Mesenteric fat pad (tissue), 1 donor: ENCODE results near the gene HOXC9. TPM values are rescaled to one million over a fixed set of nuclear protein-coding genes. Genes with fewer than 3 reads are reported as not detected.

Experiments
- DNase-seq: peaks from one replicate; pipeline ENCODE4 v3.0.0-alpha.2; 2020; ENCODE audit warnings: low spot score
- total RNA-seq: library from RNA; stranded (reverse); fragmentation: NEBNext Ultra II Directional; extraction: Animal tissue kit (Norgen Biotek cat#: 25700); gene quantifications from one replicate; pipeline ENCODE4 v1.2.1, GENCODE V29; 2021
- donor health status: DM: yes; HTN: yes; CAD: no.

The HOXC9 gene
- total RNA-seq, 1 donor from 2014 or later: 0.42 TPM

DNA sequence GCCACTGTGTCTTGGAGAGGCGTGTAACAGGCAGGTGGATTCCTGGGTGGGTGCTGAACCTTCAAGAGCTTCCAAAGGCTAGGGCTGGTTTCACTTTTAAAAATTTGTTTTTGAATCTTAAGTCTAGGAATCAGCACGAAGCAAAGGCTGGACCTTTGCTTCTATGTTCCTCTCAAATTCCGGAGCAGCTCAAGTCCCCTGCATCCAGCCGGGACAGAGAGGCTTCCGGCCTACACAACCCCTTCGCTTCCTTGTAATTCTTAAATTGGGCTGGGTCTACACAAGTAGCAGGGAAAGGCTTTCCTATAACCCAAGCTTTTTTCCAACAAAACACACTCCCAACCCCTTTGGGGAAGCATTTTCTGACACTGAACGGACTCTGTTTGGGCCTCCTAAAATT lies 37.0 kb upstream of the HOXC9 start:
- no peak for DNase-seq

DNA sequence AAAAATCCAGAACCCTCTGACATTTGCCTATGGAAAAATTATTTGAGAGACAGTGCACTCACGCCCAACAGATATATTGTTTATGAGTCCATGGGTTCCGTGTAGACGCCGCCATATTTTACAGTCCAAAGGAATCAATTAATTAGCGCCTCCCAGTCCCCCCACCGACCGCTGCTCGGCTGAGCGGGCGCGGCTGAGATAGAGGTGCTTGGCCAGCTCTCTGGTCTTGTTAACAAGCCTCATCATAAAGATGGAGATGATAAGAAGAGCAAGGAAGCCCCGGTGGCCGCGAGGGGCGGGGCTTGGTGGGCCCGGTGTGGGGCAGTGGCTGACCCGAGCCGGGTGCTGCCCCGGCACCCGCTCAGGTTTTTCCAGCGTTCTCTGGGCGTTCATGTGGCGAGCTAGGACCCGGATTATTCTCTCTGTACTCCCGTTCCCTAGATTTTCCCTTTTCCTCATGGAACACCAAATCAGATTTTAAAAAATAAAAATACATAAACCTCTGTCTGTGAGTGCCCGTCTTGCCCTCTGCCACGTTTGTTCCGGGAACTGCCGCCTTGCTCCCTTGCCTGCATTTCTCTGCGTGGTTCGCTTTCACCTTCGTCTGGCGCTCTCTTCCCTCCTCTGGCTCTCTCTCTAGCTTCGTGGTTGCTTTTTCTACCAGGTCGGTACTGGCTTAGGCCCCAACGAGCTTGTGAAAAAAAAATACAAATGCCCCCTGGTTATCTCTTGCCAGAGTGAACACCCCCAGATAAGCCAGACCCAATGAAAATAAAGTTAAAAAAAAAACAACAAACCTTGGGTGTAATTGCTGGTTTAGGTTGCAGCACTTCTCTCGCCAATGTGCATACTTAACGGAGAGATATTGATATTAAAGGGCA lies 36.3 kb upstream of the HOXC9 start:
- no peak for DNase-seq

DNA sequence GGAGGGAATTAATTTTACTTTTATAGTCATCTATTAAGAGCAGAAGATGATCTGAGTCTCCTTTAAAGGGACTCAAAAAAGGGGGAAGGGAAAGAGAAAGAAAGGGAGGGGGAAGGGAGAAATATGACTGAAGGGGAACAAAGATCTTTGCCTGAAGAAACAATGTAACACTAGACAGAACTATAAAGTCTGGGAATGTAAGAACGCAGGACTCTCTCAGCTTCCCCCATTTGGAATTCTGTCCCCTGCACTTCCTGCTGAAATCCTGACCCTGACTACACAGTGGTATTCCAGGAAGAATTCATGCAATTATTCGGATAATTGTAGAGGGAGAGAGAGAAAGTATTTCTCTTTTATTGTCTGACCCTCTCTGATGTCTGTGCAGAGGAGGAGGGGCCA lies 35.6 kb upstream of the HOXC9 start:
- no peak for DNase-seq

DNA sequence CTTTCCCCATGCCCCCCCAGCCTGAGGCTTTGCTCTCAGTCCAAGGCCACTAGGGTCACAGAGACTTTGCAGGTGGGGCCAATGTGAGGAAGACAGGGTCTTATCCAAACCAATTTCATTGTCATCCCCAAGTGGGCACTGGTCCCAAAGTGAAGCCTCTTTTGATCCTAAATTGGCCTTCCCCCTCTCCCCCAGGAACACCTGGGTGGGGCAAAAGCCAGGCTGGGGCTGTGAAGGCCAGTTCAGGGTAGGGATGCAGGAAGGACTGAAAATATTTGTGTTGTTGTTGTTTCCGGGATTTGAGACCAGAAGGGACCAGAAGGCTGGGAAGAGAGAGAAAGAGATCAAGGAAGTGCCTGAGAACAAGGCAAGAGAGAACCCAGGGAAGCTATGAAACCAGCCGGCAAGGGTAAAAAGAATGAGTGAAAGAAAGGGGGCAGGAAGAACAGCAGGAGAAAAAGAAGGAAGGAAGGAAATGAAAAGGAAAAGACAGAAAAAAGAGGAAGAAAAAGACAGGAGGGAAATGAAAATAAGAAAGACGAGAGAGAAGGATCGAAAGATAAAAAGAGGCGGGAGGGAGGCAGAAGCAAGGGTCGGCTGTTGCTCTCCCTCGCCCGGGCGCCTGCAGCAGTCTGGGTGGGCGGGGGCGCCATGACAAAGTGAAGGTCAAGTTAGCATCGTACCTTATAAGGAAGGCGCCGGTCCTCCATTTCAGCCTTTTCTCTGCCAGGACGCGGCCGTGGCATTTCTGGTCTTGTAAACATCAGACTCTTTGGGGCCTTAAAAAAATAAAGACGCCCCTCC lies 34.5 kb upstream of the HOXC9 start:
- no peak for DNase-seq

DNA sequence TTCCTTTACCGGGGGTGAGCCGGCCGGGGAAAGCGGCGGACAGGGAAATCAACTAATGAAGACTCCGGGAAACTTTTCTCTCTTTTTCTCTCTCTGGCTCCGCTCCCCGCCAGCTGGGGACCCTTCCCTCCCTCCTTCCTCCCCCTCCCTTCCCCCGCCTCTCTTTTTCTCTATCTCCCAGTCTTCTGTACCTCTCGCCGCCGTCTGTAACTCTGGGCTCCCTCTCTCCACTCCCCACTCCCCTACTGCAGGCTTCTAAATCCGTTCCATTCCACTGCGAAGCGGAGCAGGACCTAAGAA lies 33.9 kb upstream of the HOXC9 start:
- no peak for DNase-seq

DNA sequence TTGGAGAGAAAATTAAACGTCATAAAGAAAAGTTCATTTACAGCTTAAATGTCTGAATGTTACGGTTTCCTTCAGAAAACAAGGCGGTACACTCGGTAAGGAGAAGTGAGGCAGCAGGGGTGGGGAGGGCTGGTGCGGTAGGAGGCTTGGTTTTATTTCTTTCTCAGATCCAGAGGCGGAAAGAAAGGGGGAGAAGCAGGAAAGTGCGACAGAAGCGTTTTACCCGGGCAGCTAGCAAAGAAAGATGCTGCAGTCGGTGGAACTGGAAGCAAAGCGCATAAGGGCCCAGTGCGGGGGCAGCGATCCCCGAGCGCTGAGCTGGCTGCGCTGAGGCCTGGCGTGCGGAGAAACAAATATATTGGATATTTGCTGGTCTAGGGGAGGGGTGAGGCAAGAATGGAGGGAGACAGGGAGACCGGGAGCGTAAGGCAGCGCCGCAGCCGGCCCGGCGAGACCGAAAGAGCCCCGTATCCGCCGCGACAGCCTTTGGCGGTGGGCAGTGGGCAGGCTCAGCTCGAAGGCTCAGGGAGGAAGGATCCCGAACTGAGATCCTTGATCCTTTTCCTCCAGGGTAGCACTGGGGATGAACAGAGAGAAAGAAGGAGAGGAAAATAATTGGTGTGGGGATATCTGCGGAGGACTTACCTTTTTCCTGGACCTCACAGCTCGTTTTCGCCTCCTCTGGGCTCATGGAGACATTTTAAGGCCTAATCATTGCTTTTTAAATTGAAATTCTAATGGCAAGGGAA lies 33.4 kb upstream of the HOXC9 start:
- DNase-seq: no peak

DNA sequence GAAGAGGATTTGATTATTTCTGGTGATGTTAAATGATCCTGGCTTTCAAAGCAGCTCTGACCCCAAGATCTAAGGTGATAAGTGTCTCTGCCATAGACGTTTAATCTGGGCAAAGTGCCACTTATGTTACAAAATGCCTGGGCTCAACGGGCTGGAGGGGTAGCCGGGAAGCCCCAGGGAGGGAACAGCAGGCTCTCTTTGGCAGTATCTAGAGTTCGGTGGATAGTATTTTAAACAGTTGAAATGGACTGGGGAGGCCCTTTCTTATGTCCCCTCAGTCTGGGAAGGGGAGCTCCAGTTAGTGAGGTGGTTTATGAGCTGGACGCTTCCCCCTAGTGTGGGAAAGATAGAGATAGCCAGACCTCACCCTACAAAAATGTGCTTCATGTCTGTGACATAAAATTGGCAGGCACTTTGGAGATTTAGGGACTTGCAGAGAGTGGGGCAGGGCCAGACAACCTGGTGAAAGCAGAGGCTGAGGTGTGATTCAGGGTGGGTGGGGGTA lies 32.5 kb upstream of the HOXC9 start:
- DNase-seq: no peak

DNA sequence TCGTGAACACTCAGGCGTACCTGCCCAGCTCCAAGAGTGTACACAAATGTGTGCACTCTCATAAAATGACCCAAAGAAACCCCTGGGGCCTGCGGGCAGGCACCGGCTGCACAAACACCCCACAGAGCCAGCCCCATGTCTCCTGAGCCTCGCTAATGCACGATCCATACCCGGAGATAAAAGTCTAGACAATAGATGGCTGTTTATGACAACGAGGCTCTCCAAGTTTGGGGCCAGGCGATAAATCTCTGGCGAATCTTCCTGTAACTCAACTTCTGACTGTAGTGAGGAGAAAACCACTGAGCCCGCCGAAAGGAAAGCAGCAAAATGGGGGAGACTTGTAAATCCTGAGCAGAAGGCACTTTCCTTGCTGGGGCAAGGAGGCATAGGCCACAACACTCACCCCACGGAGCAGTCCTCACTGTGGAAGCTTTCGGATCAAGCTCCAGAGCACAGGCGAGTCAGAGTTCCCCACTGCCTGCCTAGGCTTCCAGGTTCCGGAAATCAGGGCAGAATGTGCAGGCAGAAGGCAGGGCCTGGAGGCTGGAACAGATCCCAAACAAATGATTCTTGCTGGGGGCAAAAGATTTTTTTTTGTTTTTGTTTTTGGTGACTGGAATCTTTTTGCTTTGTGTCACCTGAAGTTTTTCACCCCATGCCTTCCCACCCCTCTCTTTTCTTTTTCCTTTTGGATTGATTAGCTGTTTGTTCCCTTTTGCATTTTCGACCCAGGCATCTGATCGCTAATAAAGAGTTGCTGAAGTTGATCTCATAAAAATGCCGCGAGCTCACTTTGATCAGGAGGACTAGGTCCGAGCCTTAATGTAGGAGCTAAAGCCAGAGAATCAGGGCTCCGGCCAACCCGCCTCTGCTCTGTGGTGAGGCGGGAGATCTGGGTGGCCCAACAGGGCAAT lies 31.5 kb upstream of the HOXC9 start:
- DNase-seq: no peak

DNA sequence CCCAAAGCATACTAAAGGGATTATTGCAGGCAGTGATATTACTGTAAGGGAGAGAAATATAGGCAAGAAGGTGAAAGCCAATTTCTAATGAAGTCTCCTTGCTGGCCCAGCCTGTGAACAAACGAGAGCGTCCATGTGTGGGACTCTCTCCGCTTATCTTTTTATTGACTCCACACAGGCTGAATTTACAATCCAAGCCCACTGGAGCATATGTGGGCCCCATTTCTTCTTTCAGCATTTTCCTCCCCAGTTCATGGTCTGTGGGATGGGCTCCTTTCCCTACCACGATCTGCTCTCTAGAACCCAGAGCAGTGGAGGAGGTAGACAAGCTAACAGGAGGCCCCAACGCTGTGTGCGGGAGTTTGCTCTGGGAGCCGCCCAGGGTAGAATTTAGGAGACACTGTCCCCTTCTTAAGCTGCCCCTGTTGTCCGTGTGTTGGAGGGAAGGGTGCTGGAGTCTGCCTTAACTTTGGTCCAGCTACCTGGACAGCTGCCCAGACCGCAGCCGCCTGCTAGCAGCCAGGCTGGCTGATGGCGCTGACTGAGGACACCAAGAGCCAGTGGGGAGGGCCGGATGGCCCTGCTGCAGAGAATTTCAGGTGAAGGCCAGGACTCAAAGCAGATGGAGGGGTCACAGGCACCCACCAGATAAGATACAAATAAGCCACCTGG lies 30.2 kb upstream of the HOXC9 start:
- no peak for DNase-seq

DNA sequence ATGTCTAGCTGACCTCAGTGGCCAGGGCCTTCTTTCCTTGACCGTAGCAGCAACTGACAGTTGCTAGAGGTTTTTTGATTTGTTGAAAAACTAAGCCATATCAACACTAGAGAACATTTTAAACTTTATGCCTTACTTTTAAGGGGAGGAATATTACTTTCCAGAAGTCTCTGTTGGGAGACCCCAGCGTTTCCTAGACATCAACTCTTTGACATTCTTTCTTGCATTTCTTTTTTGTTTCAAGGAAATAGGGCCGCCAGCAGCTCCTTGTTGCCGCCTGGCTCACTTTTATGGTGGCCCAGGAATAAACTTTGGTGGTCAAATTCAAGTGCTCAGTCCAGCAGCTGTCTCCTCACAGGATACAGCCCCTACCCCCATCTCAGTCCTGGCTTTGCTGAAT lies 29.5 kb upstream of the HOXC9 start:
- DNase-seq: no peak

DNA sequence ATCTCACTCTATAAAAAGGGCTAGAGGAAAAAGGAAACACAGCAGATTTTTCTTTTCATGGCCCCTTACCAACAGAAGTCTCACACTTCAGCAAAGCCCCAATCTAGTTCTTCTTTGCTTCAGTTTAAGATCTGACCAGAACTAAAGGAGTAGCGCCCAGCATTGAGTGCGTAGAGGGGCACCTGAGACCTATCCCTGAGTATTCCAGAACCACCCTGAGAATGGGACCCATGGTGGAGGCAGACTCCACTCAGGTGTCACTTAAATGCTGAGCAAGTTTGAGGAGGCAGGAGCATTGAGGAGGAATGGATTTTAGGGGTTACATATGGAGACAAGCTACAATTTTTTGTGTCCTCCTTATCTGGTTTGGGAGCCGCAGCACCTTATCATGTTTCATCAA lies 28.8 kb upstream of the HOXC9 start:
- DNase-seq: no peak

DNA sequence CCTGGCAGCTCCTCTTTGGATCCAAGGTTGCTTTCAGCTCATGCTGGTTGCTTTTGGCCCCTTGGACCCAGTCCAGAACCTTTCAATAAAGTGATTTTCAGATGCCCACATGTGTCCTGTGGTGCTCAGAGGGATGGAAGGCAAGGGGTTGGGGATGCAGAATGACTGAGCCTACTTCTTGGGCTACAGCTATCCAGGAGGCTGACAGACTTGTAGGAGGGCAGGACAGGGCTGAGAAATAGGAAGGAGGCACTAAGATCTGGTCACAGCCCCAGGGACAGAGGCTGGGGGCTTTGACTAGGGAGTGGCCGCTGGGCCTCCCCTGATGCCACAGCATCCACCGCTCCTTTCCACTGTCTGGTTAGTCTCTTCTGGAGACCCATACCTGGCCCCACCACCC lies 28.3 kb upstream of the HOXC9 start:
- no peak for DNase-seq

DNA sequence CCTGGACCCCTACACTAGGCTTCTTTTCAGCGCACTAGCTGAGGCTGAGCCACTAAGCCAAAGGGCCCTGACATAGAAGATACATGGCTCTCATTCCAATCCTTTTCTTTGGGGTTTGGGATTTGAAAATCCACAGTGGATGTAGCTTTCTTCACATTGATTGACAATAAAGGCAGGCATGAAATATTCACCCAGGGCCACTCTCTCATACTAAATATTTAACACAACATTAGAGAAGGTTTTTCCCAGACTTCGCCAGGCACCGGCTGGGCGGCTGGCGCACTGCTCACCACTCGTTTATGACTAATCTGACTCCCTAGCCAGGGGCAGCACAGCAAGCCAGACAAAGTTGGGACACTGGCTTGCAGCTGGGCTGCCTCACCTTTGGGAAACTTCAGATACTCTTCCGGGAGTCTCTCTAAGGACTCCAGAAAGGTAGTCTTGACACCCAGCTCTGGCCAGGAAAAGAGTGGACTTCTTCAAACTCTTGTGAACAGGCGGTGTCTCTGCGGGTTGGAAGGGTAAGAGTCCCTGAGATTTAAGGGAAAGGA lies 27.7 kb upstream of the HOXC9 start:
- DNase-seq: no peak

DNA sequence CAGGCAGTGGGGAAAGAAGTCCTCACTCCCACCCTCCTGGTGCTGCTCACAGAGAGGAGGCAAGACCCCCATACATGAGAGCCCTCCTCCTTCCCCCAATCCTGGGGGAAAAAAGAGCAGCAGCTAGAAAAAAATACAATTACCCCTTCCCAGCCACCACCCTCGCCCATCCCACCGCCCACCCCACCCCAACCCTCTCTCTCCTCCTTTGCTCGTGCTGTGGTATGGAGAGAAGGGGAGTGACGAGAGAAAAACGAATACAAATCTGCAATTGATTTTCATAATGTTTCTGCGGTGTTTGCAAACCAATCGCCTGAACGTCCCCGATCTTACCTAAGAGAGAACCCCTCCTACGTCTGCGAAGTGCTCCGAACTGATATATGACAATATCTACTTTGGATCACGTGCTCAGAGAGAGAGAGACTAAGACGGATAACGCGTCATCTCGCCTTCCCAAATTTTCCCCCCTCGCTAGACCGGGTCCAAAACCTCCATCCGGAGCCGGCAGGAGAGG lies 27.2 kb upstream of the HOXC9 start, which contains the start of gene HOXC11:
HOXC11 (plus strand) TSS at position 405 of the 514 bp plus-strand sequence. CDS start 116 bp downstream, outside the sequence.
- no peak for DNase-seq

DNA sequence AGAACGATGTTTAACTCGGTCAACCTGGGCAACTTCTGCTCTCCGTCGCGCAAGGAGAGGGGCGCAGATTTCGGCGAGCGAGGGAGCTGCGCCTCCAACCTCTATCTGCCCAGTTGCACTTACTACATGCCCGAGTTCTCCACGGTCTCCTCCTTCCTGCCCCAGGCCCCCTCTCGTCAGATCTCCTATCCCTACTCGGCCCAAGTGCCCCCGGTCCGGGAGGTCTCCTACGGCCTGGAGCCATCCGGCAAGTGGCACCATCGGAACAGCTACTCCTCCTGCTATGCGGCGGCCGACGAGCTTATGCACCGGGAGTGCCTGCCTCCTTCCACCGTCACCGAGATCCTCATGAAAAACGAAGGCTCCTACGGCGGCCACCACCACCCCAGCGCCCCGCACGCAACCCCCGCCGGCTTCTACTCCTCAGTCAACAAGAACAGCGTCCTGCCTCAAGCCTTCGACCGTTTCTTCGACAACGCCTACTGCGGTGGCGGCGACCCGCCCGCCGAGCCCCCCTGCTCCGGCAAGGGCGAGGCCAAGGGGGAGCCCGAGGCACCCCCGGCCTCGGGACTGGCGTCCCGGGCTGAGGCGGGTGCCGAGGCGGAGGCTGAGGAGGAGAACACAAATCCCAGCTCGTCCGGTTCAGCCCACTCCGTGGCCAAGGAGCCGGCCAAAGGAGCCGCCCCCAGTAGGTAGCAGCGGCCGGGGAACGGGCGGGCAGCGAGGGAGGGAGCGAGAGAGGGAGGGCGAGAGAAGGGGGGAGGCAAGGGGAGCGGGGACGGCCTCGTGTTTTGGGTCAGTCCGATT lies 26.5 kb upstream of the HOXC9 start:
- DNase-seq: no peak

DNA sequence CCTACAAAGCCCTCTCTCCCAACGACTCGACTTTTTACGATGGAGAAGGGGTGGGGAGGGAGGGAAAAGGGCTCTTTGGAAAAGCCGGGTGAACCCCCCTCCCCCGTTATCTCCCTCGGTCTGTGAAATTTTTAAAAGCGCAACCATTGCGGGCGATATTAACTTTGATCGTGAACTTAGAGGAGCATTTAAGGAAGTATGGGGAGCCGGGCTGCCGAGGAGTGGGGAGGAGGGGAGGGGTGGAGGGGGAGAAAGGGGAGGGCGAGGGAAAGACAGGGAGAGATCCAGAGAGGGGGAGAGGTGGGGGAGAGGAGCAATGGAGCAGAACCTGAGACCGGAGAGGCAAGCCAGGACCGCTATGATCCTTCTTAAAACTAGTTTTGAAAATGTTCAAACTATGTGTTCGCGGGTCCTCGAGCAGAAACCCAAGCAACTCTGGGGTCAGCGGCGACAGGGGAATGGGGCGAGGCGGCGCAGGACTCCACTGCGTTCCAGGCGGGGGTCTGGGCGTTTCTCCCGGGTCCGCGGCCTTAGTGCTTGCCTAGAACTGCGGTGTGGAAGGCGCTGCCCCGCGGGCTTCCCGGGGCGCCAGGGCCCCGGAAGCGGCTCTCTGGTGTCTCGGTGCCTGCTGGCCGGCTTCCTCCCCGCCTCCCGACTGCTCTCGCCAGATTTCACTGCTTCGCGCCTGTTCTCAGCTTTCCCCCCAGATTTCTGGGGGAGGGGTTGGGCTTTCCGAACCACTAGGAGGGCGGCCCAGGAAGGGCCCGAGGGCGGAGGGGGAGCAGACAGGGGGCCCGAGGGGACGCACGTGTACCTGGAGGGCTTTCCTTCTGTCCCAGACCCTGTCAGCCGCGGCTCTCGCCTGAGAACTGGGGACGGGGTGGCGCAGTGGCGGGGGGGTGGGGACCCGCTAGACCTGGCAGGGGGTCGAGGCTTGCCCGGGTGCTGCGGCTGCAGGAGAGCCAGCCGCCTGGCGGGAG lies 25.6 kb upstream of the HOXC9 start, which contains the start of gene HOTAIR:
HOTAIR (minus strand) TSS at position 871 of the 980 bp plus-strand sequence.
- DNase-seq: no peak

DNA sequence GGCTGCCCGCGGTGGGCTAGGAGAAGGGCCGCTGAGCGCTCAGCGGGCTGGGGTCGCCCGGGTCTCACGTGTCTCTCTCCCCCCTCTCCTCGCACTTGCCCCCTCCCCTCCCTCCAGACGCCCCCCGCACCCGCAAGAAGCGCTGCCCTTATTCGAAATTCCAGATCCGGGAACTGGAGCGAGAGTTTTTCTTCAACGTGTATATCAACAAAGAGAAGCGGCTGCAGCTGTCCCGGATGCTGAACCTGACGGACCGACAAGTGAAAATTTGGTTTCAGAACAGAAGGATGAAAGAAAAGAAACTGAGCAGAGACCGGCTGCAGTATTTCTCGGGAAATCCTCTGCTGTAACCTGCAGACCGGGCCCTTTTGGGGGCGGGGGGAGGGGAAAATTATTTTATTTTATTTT lies 24.9 kb upstream of the HOXC9 start:
- DNase-seq: no peak
